Lower leg skin (tissue), 4 donors: ENCODE data around the gene GRIK4. TPM values are rescaled to one million over a fixed set of nuclear protein-coding genes. Genes with fewer than 3 reads are reported as not detected.

Experiments
- DNase-seq, 2 donors: peaks; one replicate each; pipeline ENCODE4 v3.0.0-alpha.2; 2019; ENCODE audit warnings: low spot score in 2 of 2
- H3K4me3 ChIP-seq: fragments of 200-600 bp; sonication (generic); 2 replicates; pipeline ENCODE4 v1.5.1; 2017; ENCODE audit warnings: mild to moderate bottlenecking, low read depth; ENCODE audit not compliant: poor library complexity, severe bottlenecking
- POLR2A ChIP-seq, 2 donors: fragments of 450-650 bp; IDR thresholded peaks; one replicate each; pipeline ENCODE4 v1.6.1; 2016 to 2017; ENCODE audit warnings: antibody characterized with exemption in 2 of 2, mild to moderate bottlenecking in 1 of 2, moderate library complexity in 1 of 2
- WGBS, 2 donors: methylation state at CpG; one replicate each; pipeline ENCODE4 v1.1.5; 2018; 5-methylcytosine and 5-hydroxymethylcytosine counted together
- intact Hi-C: fragments of 100-400 bp; cut with DNase I; formaldehyde crosslinking; loops from one replicate; pipeline ENCODE4 v1.15.0; 2023; ENCODE audit warnings: low total_unique reads
- total RNA-seq, 4 donors: library from RNA; depleted of rRNA; stranded (reverse); fragments of >200 nt; gene quantifications; one replicate each; pipeline ENCODE4 v1.1.0, GENCODE V29; 2016
- TF ChIP-seq, protein P1 (sequence below), 3 donors: fragments of 450-650 bp; IDR thresholded peaks; one replicate each; pipeline ENCODE4 v1.5.1; 2016; ENCODE audit warnings: antibody characterized with exemption in 3 of 3, mild to moderate bottlenecking in 3 of 3, moderate library complexity in 2 of 3

The GRIK4 gene
- total RNA-seq, 4 donors from 2014 or later, result 0.06 to 0.67 TPM; not detected in 2

DNA sequence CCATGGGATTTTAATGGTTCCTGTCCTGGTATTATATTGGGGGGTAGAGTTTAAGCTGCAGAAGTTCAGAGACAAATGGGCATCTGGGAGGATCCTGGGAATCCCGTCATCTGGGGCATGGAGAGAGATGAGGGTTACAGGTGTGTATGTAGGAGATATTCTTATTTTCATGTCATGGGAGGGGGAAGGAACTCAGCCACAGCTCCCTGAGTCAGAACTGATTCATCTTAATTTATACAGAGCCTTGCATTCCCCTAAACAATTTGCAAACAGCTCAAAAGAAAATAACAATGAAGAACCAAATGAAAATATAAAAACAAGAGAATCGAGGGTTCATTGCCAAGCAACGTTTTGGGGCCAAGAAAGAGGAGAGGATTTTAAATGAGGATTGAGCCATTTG lies 356.4 kb downstream of the GRIK4 start:
- TF ChIP-seq, protein P1, sequence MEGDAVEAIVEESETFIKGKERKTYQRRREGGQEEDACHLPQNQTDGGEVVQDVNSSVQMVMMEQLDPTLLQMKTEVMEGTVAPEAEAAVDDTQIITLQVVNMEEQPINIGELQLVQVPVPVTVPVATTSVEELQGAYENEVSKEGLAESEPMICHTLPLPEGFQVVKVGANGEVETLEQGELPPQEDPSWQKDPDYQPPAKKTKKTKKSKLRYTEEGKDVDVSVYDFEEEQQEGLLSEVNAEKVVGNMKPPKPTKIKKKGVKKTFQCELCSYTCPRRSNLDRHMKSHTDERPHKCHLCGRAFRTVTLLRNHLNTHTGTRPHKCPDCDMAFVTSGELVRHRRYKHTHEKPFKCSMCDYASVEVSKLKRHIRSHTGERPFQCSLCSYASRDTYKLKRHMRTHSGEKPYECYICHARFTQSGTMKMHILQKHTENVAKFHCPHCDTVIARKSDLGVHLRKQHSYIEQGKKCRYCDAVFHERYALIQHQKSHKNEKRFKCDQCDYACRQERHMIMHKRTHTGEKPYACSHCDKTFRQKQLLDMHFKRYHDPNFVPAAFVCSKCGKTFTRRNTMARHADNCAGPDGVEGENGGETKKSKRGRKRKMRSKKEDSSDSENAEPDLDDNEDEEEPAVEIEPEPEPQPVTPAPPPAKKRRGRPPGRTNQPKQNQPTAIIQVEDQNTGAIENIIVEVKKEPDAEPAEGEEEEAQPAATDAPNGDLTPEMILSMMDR (IDR thresholded peaks at IDR 0.05), result no peak
- no peak for TF ChIP-seq POLR2A (IDR thresholded peaks at IDR 0.05)
- H3K4me3 ChIP-seq, result no peak overlapping the region
- WGBS, 2 donors, result 26 to 40% methylated on average over 3 of the region's 3 CpGs
- DNase-seq, result no peak
- intact Hi-C loops, result no loop called here

- WGBS, 2 donors, result 73 to 78% methylated on average over 7 of the region's 7 CpGs
- TF ChIP-seq, protein P1 (IDR thresholded peaks at IDR 0.05), result no peak
- no peak for TF ChIP-seq POLR2A (IDR thresholded peaks at IDR 0.05)
These were observed 357.5 kb downstream of the GRIK4 start for GRCh38 chr11:120869097-120869496.

GRCh38 chr11:120869516-120870011 lies 358.0 kb downstream of the GRIK4 start:
- intact Hi-C loops, result no loop called here
- WGBS, 2 donors, result 52 to 59% methylated on average over 11 of the region's 11 CpGs
- TF ChIP-seq, protein P1 (IDR thresholded peaks at IDR 0.05), result no peak
- no peak for TF ChIP-seq POLR2A (IDR thresholded peaks at IDR 0.05)
- H3K4me3 ChIP-seq, result no peak overlapping the region
- no peak for DNase-seq

More at GRCh38 chr11:120869097-120869496, 357.5 kb downstream of the GRIK4 start:
- DNase-seq, result no peak
- intact Hi-C loops, result no loop called here
- no peak overlapping the region for H3K4me3 ChIP-seq

GRCh38 chr11:120871194-120871593 lies 359.6 kb downstream of the GRIK4 start:
- TF ChIP-seq, protein P1 (IDR thresholded peaks at IDR 0.05), result no peak
- no peak for TF ChIP-seq POLR2A (IDR thresholded peaks at IDR 0.05)
- 83 to 87% methylated on average over 6 of the region's 6 CpGs for WGBS, 2 donors
- intact Hi-C loops, result no loop called here
- no peak overlapping the region for H3K4me3 ChIP-seq
- no peak for DNase-seq

- WGBS, 2 donors, result 71 to 80% methylated on average over 2 of the region's 2 CpGs
These were observed 360.4 kb downstream of the GRIK4 start for GRCh38 chr11:120871924-120872323.

More at GRCh38 chr11:120871924-120872323, 360.4 kb downstream of the GRIK4 start:
- TF ChIP-seq, protein P1 (IDR thresholded peaks at IDR 0.05), result no peak
- TF ChIP-seq POLR2A (IDR thresholded peaks at IDR 0.05), result no peak
- DNase-seq, result no peak
- intact Hi-C loops, result no loop called here
- no peak overlapping the region for H3K4me3 ChIP-seq
